MM.1S (cell line): ENCODE measurements around the gene ANAPC4.

Source experiments
- EZH2 ChIP-seq: fragments of 300-600 bp; sonication (generic); optimal IDR thresholded peaks from 2 replicates; pipeline ENCODE3; 2017; ENCODE audit warnings: low read depth, mild to moderate bottlenecking, antibody characterized with exemption, low read length, mixed read lengths
- TF ChIP-seq, protein P1 (sequence below): fragments of 300-600 bp; sonication (generic); IDR thresholded peaks from 2 replicates; pipeline ENCODE4 v1.5.1; 2016; ENCODE audit warnings: antibody characterized with exemption, low read length, mixed read lengths

- TF ChIP-seq, protein P1, sequence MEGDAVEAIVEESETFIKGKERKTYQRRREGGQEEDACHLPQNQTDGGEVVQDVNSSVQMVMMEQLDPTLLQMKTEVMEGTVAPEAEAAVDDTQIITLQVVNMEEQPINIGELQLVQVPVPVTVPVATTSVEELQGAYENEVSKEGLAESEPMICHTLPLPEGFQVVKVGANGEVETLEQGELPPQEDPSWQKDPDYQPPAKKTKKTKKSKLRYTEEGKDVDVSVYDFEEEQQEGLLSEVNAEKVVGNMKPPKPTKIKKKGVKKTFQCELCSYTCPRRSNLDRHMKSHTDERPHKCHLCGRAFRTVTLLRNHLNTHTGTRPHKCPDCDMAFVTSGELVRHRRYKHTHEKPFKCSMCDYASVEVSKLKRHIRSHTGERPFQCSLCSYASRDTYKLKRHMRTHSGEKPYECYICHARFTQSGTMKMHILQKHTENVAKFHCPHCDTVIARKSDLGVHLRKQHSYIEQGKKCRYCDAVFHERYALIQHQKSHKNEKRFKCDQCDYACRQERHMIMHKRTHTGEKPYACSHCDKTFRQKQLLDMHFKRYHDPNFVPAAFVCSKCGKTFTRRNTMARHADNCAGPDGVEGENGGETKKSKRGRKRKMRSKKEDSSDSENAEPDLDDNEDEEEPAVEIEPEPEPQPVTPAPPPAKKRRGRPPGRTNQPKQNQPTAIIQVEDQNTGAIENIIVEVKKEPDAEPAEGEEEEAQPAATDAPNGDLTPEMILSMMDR, result no peak
- no peak for TF ChIP-seq EZH2
Measured at GRCh38 chr4:25376754-25377571, at the start of gene ANAPC4.
